Osteocyte (in vitro differentiated cells): ENCODE data around the gene TENM4. TPM values are rescaled to one million over a fixed set of nuclear protein-coding genes. Genes with fewer than 3 reads are reported as not detected.

ENCODE experiments used
- DNase-seq: peaks from one replicate; pipeline ENCODE4 v3.0.0; 2021; ENCODE audit warnings: mixed read lengths; ENCODE audit not compliant: unreplicated experiment; ENCODE audit errors: extremely low spot score
- H3K27ac Mint-ChIP-seq: one replicate; pipeline ENCODE4 v1.8.0; 2021; ENCODE audit warnings: mild to moderate bottlenecking, mixed read lengths; ENCODE audit not compliant: unreplicated experiment
- H3K27me3 Mint-ChIP-seq: one replicate; pipeline ENCODE4 v1.8.0; 2021; ENCODE audit warnings: mixed read lengths; ENCODE audit not compliant: unreplicated experiment
- H3K36me3 Mint-ChIP-seq: one replicate; pipeline ENCODE4 v1.8.0; 2021; ENCODE audit warnings: mixed read lengths; ENCODE audit not compliant: unreplicated experiment
- H3K4me1 Mint-ChIP-seq: one replicate; pipeline ENCODE4 v1.8.0; 2021; ENCODE audit warnings: mixed read lengths; ENCODE audit not compliant: unreplicated experiment
- H3K4me3 Mint-ChIP-seq: one replicate; pipeline ENCODE4 v1.8.0; 2021; ENCODE audit warnings: mild to moderate bottlenecking, moderate library complexity, mixed read lengths; ENCODE audit not compliant: unreplicated experiment
- H3K9me3 Mint-ChIP-seq: one replicate; pipeline ENCODE4 v1.8.0; 2021; ENCODE audit warnings: mixed read lengths; ENCODE audit not compliant: unreplicated experiment
- total RNA-seq: library from RNA; stranded (reverse); gene quantifications from 2 replicates; pipeline ENCODE4 v1.2.1, GENCODE V29; 2021
- TF ChIP-seq, protein P1 (sequence below): fragments of 200-600 bp; sonication (generic); IDR thresholded peaks from 2 replicates; pipeline ENCODE4 v1.5.0; 2021; ENCODE audit warnings: antibody characterized with exemption, mild to moderate bottlenecking, moderate library complexity

TENM4 gene
- total RNA-seq, 1 donor from 2014 or later, result 74.1 TPM

DNA sequence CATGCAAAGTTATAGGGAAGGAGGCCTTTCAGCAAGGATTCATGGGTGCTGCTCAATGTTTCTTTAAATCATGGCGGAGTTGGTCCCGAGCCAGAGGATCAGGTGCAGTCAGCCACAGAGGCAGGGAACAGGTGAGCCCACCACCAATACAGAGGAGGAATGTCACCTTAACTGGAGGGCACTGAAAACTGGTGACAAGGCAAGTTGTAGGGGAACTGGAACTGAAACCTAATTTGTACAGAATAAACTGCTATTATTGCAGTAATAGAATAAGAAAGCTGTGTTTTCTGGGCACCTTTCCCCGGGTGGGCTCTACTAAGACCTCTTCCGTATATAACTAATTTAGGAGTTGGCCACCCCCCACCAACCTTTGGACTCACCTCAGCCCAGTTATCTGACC is 570.2 kb downstream of the TENM4 start:
- H3K27ac Mint-ChIP-seq, result no peak overlapping the region
- no peak overlapping the region for H3K4me3 Mint-ChIP-seq
- no peak for DNase-seq
- H3K27me3 Mint-ChIP-seq, result no peaks in the 10 kb centered on the region
- no peaks in the 10 kb centered on the region for H3K4me1 Mint-ChIP-seq
- H3K9me3 Mint-ChIP-seq, result no peaks in the 10 kb centered on the region
- H3K36me3 Mint-ChIP-seq, result peaks cover 12% of the 10 kb centered on the region
- TF ChIP-seq, protein P1, sequence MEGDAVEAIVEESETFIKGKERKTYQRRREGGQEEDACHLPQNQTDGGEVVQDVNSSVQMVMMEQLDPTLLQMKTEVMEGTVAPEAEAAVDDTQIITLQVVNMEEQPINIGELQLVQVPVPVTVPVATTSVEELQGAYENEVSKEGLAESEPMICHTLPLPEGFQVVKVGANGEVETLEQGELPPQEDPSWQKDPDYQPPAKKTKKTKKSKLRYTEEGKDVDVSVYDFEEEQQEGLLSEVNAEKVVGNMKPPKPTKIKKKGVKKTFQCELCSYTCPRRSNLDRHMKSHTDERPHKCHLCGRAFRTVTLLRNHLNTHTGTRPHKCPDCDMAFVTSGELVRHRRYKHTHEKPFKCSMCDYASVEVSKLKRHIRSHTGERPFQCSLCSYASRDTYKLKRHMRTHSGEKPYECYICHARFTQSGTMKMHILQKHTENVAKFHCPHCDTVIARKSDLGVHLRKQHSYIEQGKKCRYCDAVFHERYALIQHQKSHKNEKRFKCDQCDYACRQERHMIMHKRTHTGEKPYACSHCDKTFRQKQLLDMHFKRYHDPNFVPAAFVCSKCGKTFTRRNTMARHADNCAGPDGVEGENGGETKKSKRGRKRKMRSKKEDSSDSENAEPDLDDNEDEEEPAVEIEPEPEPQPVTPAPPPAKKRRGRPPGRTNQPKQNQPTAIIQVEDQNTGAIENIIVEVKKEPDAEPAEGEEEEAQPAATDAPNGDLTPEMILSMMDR, result no peak

DNA sequence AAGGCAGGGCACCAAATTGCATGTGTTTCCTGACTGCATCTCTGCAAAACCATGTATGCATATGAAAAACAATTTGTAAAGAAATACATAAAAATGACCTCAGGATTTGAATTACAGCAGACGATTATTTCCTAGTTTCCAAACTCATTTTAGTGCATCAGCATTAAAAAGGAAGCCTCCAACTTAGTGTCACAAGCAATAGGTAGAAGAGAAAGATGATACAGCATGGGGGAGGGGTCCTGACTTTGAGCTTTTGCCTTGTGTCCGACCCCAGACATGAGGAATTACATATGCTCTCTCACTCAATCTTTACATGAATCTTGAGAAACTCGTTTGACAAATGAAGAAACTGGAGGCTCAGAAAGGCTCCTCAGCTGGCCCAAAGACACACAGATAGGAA is 571.5 kb downstream of the TENM4 start:
- no peak for DNase-seq
- Mint-ChIP-seq H3K36me3 (peaks cover 12% of the 10 kb centered on the region), H3K9me3 (no peaks in the 10 kb centered on the region), H3K4me1 (no peaks in the 10 kb centered on the region), H3K27ac (no peak overlapping the region), H3K27me3 (no peaks in the 10 kb centered on the region), H3K4me3 (no peak overlapping the region)
- TF ChIP-seq, protein P1, result no peak

DNA sequence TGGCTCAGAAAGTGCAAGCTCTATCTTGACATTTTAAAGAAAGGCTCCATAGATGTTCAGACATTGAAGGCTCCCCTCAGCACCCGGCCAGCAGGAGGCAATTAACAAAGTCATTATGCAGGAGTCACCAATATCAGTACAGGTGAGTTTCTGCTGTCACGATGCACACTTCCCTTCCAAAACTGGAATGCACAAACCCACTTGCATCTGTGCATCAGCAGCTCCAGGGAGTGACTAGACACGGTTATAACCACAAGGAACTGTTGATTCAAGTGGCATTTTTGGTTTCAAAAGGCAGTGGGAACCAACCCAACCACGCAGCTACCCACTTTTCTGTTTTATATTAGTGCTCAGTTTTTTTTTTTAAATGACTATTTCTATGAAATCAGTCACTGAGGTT is 572.3 kb downstream of the TENM4 start:
- TF ChIP-seq, protein P1, result no peak
- Mint-ChIP-seq H3K27ac (no peak overlapping the region), H3K9me3 (no peaks in the 10 kb centered on the region), H3K27me3 (no peaks in the 10 kb centered on the region), H3K4me1 (no peaks in the 10 kb centered on the region), H3K4me3 (no peak overlapping the region), H3K36me3 (peaks cover 12% of the 10 kb centered on the region)
- no peak for DNase-seq

DNA sequence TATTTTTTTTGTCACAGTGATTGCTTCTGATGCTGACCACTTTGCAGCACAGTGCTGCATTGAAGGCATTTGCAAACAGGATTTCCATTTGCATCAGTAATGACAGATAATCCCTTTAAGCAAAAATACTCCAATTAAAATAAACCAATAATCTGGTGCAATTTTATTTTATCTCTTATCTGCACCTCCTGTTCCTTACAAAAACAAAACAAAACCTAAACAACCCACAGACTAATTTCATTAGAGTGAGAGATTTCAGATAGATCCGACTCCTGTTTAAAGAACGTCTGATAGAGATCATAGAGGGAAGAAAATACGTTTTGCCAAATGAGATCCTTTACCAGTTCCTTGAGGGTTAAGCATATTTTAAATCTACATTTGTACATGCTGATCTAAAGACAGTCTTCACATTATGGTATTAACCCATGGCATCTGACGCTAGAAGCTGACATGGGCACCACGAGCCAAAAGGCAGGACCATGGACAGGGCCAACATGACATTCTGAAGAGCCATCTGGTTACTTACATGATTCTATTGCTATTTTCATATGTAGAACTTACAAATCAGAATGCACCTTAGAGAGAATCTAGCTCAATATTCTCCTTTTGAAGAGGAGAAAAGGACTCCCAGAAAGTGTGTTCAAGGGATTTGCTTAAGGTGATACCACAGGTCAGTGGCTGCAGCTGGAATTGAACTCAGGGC is 580.0 kb downstream of the TENM4 start:
- TF ChIP-seq, protein P1, result no peak
- Mint-ChIP-seq H3K4me1 (no peaks in the 10 kb centered on the region), H3K27ac (no peak overlapping the region), H3K27me3 (peaks cover 3% of the 10 kb centered on the region), H3K9me3 (no peaks in the 10 kb centered on the region), H3K36me3 (peaks cover 10% of the 10 kb centered on the region), H3K4me3 (no peak overlapping the region)
- no peak for DNase-seq

DNA sequence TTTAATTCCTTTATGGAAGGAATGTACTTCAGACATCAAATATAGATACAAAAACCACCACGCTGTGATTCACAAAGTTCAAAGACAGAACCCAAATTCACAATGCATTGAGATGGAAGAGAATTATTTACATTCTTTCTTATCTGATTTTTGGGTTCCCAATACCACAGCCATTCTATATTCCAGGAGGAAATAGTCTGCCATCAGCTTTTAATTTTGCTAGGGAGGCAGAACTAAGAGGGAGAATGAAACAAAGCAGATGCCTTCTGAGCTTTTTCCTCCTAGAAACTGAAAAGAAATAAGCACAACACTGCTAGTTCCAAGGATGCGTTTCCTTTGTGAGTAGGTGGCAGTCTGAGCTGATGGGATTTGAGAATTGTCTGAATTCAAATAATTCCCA is 583.1 kb downstream of the TENM4 start:
- H3K4me3 Mint-ChIP-seq, result no peak overlapping the region
- H3K4me1 Mint-ChIP-seq, result no peaks in the 10 kb centered on the region
- no peak overlapping the region for H3K27ac Mint-ChIP-seq
- no peaks in the 10 kb centered on the region for H3K9me3 Mint-ChIP-seq
- DNase-seq, result no peak
- peaks cover 3% of the 10 kb centered on the region for H3K27me3 Mint-ChIP-seq
- TF ChIP-seq, protein P1, result no peak
- peaks cover 19% of the 10 kb centered on the region for H3K36me3 Mint-ChIP-seq
